ENCODE measurements around the gene QKI.

DNA sequence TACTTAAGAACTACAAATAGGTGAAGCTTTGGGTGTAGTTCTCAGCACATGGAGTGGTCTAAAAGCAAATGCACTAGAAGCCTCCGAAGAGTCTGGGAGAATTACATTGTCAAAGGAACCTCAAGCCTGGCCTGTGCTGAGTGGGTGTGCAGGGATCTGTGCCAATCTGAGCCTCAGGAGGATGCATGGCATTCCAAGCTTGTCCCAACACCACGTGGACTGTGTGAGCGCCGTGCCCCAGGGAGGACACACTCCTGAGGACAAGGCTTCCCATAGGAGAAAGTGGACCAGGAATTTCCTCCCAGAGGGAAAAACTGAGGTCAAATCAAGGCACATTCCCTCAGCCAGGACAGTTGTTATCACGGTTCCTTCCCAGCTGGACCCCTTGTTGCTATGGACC, 185.8 kb downstream of the QKI start:
- TF ChIP-seq, protein P1, sequence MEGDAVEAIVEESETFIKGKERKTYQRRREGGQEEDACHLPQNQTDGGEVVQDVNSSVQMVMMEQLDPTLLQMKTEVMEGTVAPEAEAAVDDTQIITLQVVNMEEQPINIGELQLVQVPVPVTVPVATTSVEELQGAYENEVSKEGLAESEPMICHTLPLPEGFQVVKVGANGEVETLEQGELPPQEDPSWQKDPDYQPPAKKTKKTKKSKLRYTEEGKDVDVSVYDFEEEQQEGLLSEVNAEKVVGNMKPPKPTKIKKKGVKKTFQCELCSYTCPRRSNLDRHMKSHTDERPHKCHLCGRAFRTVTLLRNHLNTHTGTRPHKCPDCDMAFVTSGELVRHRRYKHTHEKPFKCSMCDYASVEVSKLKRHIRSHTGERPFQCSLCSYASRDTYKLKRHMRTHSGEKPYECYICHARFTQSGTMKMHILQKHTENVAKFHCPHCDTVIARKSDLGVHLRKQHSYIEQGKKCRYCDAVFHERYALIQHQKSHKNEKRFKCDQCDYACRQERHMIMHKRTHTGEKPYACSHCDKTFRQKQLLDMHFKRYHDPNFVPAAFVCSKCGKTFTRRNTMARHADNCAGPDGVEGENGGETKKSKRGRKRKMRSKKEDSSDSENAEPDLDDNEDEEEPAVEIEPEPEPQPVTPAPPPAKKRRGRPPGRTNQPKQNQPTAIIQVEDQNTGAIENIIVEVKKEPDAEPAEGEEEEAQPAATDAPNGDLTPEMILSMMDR (IDR thresholded peaks at IDR 0.05; ENCODE audit: extremely low read depth in 1 of 2, insufficient read depth in 1 of 2, low read depth in 1 of 2, low read length in 2 of 2) = no peak
- TF ChIP-seq, protein P2, sequence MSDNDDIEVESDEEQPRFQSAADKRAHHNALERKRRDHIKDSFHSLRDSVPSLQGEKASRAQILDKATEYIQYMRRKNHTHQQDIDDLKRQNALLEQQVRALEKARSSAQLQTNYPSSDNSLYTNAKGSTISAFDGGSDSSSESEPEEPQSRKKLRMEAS (IDR thresholded peaks at IDR 0.05; ENCODE audit: insufficient read depth, insufficient read length) = no peak
- TF ChIP-seq POLR2A (IDR thresholded peaks at IDR 0.05; ENCODE audit: low read depth, low read length) = no peak
- TF ChIP-seq POLR2AphosphoS5 (IDR thresholded peaks at IDR 0.05; ENCODE audit: insufficient read depth, low read depth, low read length) = no peak
- TF ChIP-seq JUN (IDR thresholded peaks at IDR 0.05; ENCODE audit: borderline replicate concordance, insufficient read depth, insufficient read length, low read depth) = no peak
- TF ChIP-seq MYC (IDR thresholded peaks at IDR 0.05; ENCODE audit: low read depth, low read length) = no peak
- TF ChIP-seq EZH2 (IDR thresholded peaks at IDR 0.05; ENCODE audit: borderline replicate concordance, low read depth, low read length, severe bottlenecking) = no peak

Data from endothelial cell of umbilical vein (primary cell).